Prostate gland (tissue), 2 donors: ENCODE data around the gene CBY3.

Experiments used
- CTCF ChIP-seq, 4 experiments: fragments of 200-600 bp in 2 of 4; fragments of 450-650 bp in 2 of 4; sonication (generic) in 2 of 4; IDR thresholded peaks; 1 replicate in 3 of 4; 2 replicates in 1 of 4; pipeline ENCODE4 v1.5.1; 2016 to 2019; ENCODE audit warnings: antibody characterized with exemption in 4 of 4, mild to moderate bottlenecking in 2 of 4, moderate library complexity in 2 of 4
- POLR2A ChIP-seq: fragments of 450-650 bp; IDR thresholded peaks from one replicate; pipeline ENCODE4 v1.6.1; 2016; ENCODE audit warnings: antibody characterized with exemption, mild to moderate bottlenecking
- POLR2AphosphoS5 ChIP-seq: sonication (generic); formaldehyde crosslinking; IDR thresholded peaks from one replicate; pipeline ENCODE4 v1.6.1; 2017; ENCODE audit warnings: antibody characterized with exemption

- TF ChIP-seq POLR2A: no peak
- no peak for TF ChIP-seq CTCF (IDR thresholded peaks at IDR 0.05)
- TF ChIP-seq POLR2AphosphoS5: no peak
These were observed 35.5 kb upstream of the CBY3 start for GRCh38 chr5:179716286-179716685.
